Measurements from ENCODE around the gene PTAFR. TPM values are rescaled to one million over a fixed set of nuclear protein-coding genes. Genes with fewer than 3 reads are reported as not detected.

The PTAFR gene
- total RNA-seq, 2 experiments from 2014 or later, result 0.15 to 0.19 TPM

- ChIA-PET CTCF (no interaction called here), POLR2A (no interaction called here)
- intact Hi-C loops (cut with micrococcal nuclease), result no loop called here
- Mint-ChIP-seq H3K4me1 (ENCODE audit: low read depth) (peaks cover 15% of the 10 kb centered on the region), H3K27ac (no peak overlapping the region), H3K27me3 (peaks cover 22% of the 10 kb centered on the region), H3K36me3 (no peaks in the 10 kb centered on the region), H3K9me3 (no peaks in the 10 kb centered on the region), H3K4me3 (no peak overlapping the region)
- DNase-seq, result peak; percentile 12
Measured at GRCh38 chr1:28139025-28139712, 37.3 kb downstream of the PTAFR start.

- intact Hi-C loops (cut with micrococcal nuclease), result no loop called here
- Mint-ChIP-seq H3K27ac (no peak overlapping the region), H3K9me3 (no peaks in the 10 kb centered on the region), H3K27me3 (peaks cover 21% of the 10 kb centered on the region), H3K4me1 (ENCODE audit: low read depth) (peaks cover 7% of the 10 kb centered on the region), H3K4me3 (no peak overlapping the region), H3K36me3 (no peaks in the 10 kb centered on the region)
- no peak for DNase-seq
- POLR2A ChIA-PET, result interaction anchor here (0.7 kb wide), 1 partner anchor 19 kb away, joined by 4 read pairs; no protein-coding TSS in a partner anchor
- CTCF ChIA-PET, result interaction anchor here (0.6 to 1.4 kb wide), 4 partner anchors 22 to 1091 kb away, joined by 3 read pairs; no protein-coding TSS in a partner anchor
Measured at GRCh38 chr1:28136922-28137613, 39.4 kb downstream of the PTAFR start.

- H3K27ac Mint-ChIP-seq, result no peak overlapping the region
- no peak overlapping the region for H3K4me3 Mint-ChIP-seq
- H3K27me3 Mint-ChIP-seq, result peaks cover 21% of the 10 kb centered on the region
- peaks cover 7% of the 10 kb centered on the region for H3K4me1 Mint-ChIP-seq (ENCODE audit: low read depth)
- ChIA-PET POLR2A (interaction anchor here (0.8 kb wide), 1 partner anchor 97 kb away, joined by 3 read pairs; the partner anchor contains the start of gene DNAJC8), CTCF (interaction anchor here (0.7 to 1.4 kb wide), 3 partner anchors 22 to 45 kb away, joined by 3 read pairs; no protein-coding TSS in a partner anchor)
- no peaks in the 10 kb centered on the region for H3K36me3 Mint-ChIP-seq
- no peaks in the 10 kb centered on the region for H3K9me3 Mint-ChIP-seq
- intact Hi-C loops (cut with micrococcal nuclease), result no loop called here
- DNase-seq, result no peak
Measured at GRCh38 chr1:28136169-28136921, 40.1 kb downstream of the PTAFR start.

GRCh38 chr1:28135371-28136168, 40.9 kb downstream of the PTAFR start:
- CTCF ChIA-PET, result interaction anchor here (1.4 to 1.5 kb wide), 2 partner anchors 21 to 44 kb away, joined by 3 to 5 read pairs; no protein-coding TSS in a partner anchor
- Mint-ChIP-seq H3K27me3 (peaks cover 21% of the 10 kb centered on the region), H3K4me1 (ENCODE audit: low read depth) (peaks cover 7% of the 10 kb centered on the region), H3K9me3 (no peaks in the 10 kb centered on the region), H3K27ac (no peak overlapping the region), H3K36me3 (no peaks in the 10 kb centered on the region), H3K4me3 (no peak overlapping the region)
- no peak for DNase-seq
- intact Hi-C loops (cut with micrococcal nuclease), result no loop called here
- POLR2A ChIA-PET, result interaction anchor here (0.8 kb wide), 1 partner anchor 97 kb away, joined by 3 read pairs; the partner anchor contains the start of gene DNAJC8

GRCh38 chr1:28134651-28135207, 41.8 kb downstream of the PTAFR start:
- no peak overlapping the region for H3K4me3 Mint-ChIP-seq

GRCh38 chr1:28132171-28133167, 44.0 kb downstream of the PTAFR start:
- Mint-ChIP-seq H3K9me3 (no peaks in the 10 kb centered on the region), H3K27ac (no peak overlapping the region), H3K4me3 (no peak overlapping the region), H3K4me1 (ENCODE audit: low read depth) (peaks cover 4% of the 10 kb centered on the region), H3K36me3 (no peaks in the 10 kb centered on the region), H3K27me3 (peaks cover 14% of the 10 kb centered on the region)
- no peak for DNase-seq
- intact Hi-C loops (cut with micrococcal nuclease), result no loop called here
- ChIA-PET CTCF (no interaction called here), POLR2A (no interaction called here)

More at GRCh38 chr1:28134651-28135207, 41.8 kb downstream of the PTAFR start:
- Mint-ChIP-seq H3K27me3 (peaks cover 19% of the 10 kb centered on the region), H3K27ac (no peak overlapping the region), H3K4me1 (ENCODE audit: low read depth) (peaks cover 7% of the 10 kb centered on the region), H3K36me3 (no peaks in the 10 kb centered on the region), H3K9me3 (no peaks in the 10 kb centered on the region)
- intact Hi-C loops (cut with micrococcal nuclease), result no loop called here
- ChIA-PET POLR2A (no interaction called here), CTCF (interaction anchor here (1.5 kb wide), 1 partner anchor 43 kb away, joined by 5 read pairs; no protein-coding TSS in a partner anchor)
- no peak for DNase-seq

- Mint-ChIP-seq H3K9me3 (no peaks in the 10 kb centered on the region), H3K4me3 (no peak overlapping the region), H3K27me3 (peaks cover 12% of the 10 kb centered on the region), H3K27ac (no peak overlapping the region), H3K36me3 (no peaks in the 10 kb centered on the region), H3K4me1 (ENCODE audit: low read depth) (no peaks in the 10 kb centered on the region)
- ChIA-PET CTCF (no interaction called here), POLR2A (no interaction called here)
- intact Hi-C loops (cut with micrococcal nuclease), result no loop called here
- no peak for DNase-seq
Measured at GRCh38 chr1:28130901-28131300, 45.6 kb downstream of the PTAFR start.

GRCh38 chr1:28129150-28129549, 47.3 kb downstream of the PTAFR start:
- peaks cover 15% of the 10 kb centered on the region for H3K27me3 Mint-ChIP-seq
- DNase-seq, result no peak
- H3K4me3 Mint-ChIP-seq, result no peak overlapping the region
- intact Hi-C loops (cut with micrococcal nuclease), result no loop called here
- no peaks in the 10 kb centered on the region for H3K4me1 Mint-ChIP-seq (ENCODE audit: low read depth)
- no peaks in the 10 kb centered on the region for H3K36me3 Mint-ChIP-seq
- H3K27ac Mint-ChIP-seq, result no peak overlapping the region
- CTCF ChIA-PET, result no interaction called here
- POLR2A ChIA-PET, result no interaction called here
- no peaks in the 10 kb centered on the region for H3K9me3 Mint-ChIP-seq

- peaks cover 16% of the 10 kb centered on the region for H3K27me3 Mint-ChIP-seq
- intact Hi-C loops (cut with micrococcal nuclease), result no loop called here
- no peak overlapping the region for H3K27ac Mint-ChIP-seq
- ChIA-PET CTCF (no interaction called here), POLR2A (no interaction called here)
- no peak overlapping the region for H3K4me3 Mint-ChIP-seq
- H3K36me3 Mint-ChIP-seq, result no peaks in the 10 kb centered on the region
- DNase-seq, result no peak
- no peaks in the 10 kb centered on the region for H3K4me1 Mint-ChIP-seq (ENCODE audit: low read depth)
- H3K9me3 Mint-ChIP-seq, result no peaks in the 10 kb centered on the region
Measured at GRCh38 chr1:28127617-28128257, 48.8 kb downstream of the PTAFR start.

GRCh38 chr1:28126783-28127490, 49.6 kb downstream of the PTAFR start:
- no peaks in the 10 kb centered on the region for H3K36me3 Mint-ChIP-seq
- DNase-seq, result no peak
- intact Hi-C loops (cut with micrococcal nuclease), result no loop called here
- H3K9me3 Mint-ChIP-seq, result no peaks in the 10 kb centered on the region
- no peaks in the 10 kb centered on the region for H3K4me1 Mint-ChIP-seq (ENCODE audit: low read depth)
- CTCF ChIA-PET, result interaction anchor here (0.7 kb wide), 1 partner anchor 23 kb away, joined by 3 read pairs; no protein-coding TSS in a partner anchor
- peaks cover 16% of the 10 kb centered on the region for H3K27me3 Mint-ChIP-seq
- POLR2A ChIA-PET, result interaction anchor here (0.6 kb wide), 1 partner anchor 410 kb away, joined by 4 read pairs; no protein-coding TSS in a partner anchor
- H3K4me3 Mint-ChIP-seq, result no peak overlapping the region
- H3K27ac Mint-ChIP-seq, result no peak overlapping the region

Measured in activated CD4-positive, alpha-beta memory T cell treated with anti-CD3 and anti-CD28 coated beads for 36 hours (primary cell).